ENCODE data around the gene STH. TPM values are rescaled to one million over a fixed set of nuclear protein-coding genes. Genes with fewer than 3 reads are reported as not detected.

STH gene
- total and polyA plus RNA-seq, 2 experiments from 2014 or later = 0.55 TPM; not detected in 1

DNA sequence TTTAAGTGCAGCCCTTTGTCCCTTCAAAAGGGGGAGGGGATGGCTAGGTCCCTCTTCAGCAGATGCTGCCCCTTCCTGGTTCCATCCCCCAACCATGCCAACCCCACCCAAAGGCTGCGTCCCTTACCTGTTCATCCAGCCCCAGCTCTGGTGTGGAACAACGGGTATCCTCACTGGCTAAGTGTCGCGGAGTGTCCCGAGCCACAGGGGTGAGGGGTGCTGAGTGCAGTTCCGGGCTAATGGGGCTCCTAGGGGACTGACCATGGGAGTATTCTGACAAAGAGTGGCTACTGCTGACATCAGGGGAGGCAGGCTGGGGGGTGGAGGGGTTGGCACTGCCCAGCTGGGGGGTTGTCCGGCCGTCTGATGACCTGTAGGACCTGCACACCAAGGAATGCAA lies 32.9 kb downstream of the STH start:
- no peak overlapping the region for H3K4me2 ChIP-seq
- Mint-ChIP-seq H3K9me3 (no peaks in the 10 kb centered on the region), H3K4me3 (no peak overlapping the region), H3K36me3 (ENCODE audit: low read depth) (peaks cover 76% of the 10 kb centered on the region), H3K4me1 (peaks cover 33% of the 10 kb centered on the region), H3K27ac (no peak overlapping the region), H3K27me3 (ENCODE audit: insufficient read depth, low read depth, poor library complexity) (peaks cover 20% of the 10 kb centered on the region)
- no peaks in the 10 kb centered on the region for H3K27me3 ChIP-seq (ENCODE audit: insufficient read depth)
- TF ChIP-seq ZNF114 (CRISPR knock-in tag; IDR thresholded peaks at IDR 0.05) (no peak), EZH2phosphoT487 (IDR thresholded peaks at IDR 0.05; ENCODE audit: unreplicated experiment) (no peak), ETS1 (IDR thresholded peaks at IDR 0.05) (no peak), EZH2 (IDR thresholded peaks at IDR 0.05; ENCODE audit: low read depth, unreplicated experiment) (no peak), JUNB (IDR thresholded peaks at IDR 0.05; ENCODE audit: unreplicated experiment) (no peak), CREB1 (CRISPR knock-in tag; IDR thresholded peaks at IDR 0.05; ENCODE audit: low read depth) (no peak), REST (IDR thresholded peaks at IDR 0.05; ENCODE audit: unreplicated experiment) (no peak), POLR2AphosphoS5 (IDR thresholded peaks at IDR 0.05; ENCODE audit: low read depth) (no peak), STAT1 (IDR thresholded peaks at IDR 0.05; ENCODE audit: unreplicated experiment) (no peak), NANOG (IDR thresholded peaks at IDR 0.05; ENCODE audit: borderline replicate concordance) (no peak), ZNF331 (CRISPR knock-in tag; IDR thresholded peaks at IDR 0.05; ENCODE audit: low read depth) (no peak)
- TF ChIP-seq, protein P1, sequence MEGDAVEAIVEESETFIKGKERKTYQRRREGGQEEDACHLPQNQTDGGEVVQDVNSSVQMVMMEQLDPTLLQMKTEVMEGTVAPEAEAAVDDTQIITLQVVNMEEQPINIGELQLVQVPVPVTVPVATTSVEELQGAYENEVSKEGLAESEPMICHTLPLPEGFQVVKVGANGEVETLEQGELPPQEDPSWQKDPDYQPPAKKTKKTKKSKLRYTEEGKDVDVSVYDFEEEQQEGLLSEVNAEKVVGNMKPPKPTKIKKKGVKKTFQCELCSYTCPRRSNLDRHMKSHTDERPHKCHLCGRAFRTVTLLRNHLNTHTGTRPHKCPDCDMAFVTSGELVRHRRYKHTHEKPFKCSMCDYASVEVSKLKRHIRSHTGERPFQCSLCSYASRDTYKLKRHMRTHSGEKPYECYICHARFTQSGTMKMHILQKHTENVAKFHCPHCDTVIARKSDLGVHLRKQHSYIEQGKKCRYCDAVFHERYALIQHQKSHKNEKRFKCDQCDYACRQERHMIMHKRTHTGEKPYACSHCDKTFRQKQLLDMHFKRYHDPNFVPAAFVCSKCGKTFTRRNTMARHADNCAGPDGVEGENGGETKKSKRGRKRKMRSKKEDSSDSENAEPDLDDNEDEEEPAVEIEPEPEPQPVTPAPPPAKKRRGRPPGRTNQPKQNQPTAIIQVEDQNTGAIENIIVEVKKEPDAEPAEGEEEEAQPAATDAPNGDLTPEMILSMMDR (conservative IDR thresholded peaks at IDR 0.05; ENCODE audit: low read depth in 2 of 2) = no peak
- TF ChIP-seq, protein P2, sequence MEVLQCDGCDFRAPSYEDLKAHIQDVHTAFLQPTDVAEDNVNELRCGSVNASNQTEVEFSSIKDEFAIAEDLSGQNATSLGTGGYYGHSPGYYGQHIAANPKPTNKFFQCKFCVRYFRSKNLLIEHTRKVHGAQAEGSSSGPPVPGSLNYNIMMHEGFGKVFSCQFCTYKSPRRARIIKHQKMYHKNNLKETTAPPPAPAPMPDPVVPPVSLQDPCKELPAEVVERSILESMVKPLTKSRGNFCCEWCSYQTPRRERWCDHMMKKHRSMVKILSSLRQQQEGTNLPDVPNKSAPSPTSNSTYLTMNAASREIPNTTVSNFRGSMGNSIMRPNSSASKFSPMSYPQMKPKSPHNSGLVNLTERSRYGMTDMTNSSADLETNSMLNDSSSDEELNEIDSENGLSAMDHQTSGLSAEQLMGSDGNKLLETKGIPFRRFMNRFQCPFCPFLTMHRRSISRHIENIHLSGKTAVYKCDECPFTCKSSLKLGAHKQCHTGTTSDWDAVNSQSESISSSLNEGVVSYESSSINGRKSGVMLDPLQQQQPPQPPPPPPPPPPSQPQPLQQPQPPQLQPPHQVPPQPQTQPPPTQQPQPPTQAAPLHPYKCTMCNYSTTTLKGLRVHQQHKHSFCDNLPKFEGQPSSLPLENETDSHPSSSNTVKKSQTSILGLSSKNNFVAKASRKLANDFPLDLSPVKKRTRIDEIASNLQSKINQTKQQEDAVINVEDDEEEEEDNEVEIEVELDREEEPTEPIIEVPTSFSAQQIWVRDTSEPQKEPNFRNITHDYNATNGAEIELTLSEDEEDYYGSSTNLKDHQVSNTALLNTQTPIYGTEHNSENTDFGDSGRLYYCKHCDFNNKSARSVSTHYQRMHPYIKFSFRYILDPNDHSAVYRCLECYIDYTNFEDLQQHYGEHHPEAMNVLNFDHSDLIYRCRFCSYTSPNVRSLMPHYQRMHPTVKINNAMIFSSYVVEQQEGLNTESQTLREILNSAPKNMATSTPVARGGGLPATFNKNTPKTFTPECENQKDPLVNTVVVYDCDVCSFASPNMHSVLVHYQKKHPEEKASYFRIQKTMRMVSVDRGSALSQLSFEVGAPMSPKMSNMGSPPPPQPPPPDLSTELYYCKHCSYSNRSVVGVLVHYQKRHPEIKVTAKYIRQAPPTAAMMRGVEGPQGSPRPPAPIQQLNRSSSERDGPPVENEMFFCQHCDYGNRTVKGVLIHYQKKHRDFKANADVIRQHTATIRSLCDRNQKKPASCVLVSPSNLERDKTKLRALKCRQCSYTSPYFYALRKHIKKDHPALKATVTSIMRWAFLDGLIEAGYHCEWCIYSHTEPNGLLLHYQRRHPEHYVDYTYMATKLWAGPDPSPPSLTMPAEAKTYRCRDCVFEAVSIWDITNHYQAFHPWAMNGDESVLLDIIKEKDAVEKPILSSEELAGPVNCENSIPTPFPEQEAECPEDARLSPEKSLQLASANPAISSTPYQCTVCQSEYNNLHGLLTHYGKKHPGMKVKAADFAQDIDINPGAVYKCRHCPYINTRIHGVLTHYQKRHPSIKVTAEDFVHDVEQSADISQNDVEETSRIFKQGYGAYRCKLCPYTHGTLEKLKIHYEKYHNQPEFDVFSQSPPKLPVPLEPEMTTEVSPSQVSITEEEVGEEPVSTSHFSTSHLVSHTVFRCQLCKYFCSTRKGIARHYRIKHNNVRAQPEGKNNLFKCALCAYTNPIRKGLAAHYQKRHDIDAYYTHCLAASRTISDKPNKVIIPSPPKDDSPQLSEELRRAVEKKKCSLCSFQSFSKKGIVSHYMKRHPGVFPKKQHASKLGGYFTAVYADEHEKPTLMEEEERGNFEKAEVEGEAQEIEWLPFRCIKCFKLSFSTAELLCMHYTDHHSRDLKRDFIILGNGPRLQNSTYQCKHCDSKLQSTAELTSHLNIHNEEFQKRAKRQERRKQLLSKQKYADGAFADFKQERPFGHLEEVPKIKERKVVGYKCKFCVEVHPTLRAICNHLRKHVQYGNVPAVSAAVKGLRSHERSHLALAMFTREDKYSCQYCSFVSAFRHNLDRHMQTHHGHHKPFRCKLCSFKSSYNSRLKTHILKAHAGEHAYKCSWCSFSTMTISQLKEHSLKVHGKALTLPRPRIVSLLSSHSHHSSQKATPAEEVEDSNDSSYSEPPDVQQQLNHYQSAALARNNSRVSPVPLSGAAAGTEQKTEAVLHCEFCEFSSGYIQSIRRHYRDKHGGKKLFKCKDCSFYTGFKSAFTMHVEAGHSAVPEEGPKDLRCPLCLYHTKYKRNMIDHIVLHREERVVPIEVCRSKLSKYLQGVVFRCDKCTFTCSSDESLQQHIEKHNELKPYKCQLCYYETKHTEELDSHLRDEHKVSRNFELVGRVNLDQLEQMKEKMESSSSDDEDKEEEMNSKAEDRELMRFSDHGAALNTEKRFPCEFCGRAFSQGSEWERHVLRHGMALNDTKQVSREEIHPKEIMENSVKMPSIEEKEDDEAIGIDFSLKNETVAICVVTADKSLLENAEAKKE (CRISPR knock-in tag; IDR thresholded peaks at IDR 0.05) = no peak
- no peak overlapping the region for H2AFZ ChIP-seq
- H3K4me3 ChIP-seq = no peak overlapping the region
- no peak for ATAC-seq
- H3K4me1 ChIP-seq (ENCODE audit: insufficient read depth) = peaks cover 30% of the 10 kb centered on the region
- no peaks in the 10 kb centered on the region for H3K9me2 ChIP-seq (ENCODE audit: insufficient read depth)
- no peaks in the 10 kb centered on the region for H3K79me2 ChIP-seq (replicated peaks; ENCODE audit: insufficient read depth)
- DNase-seq (ENCODE audit: low spot score) = no peak
- peaks cover 18% of the 10 kb centered on the region for H3F3A ChIP-seq (replicated peaks; ENCODE audit: low read depth)
- H3K27ac ChIP-seq (ENCODE audit: low read depth) = no peak overlapping the region
- H3K36me3 ChIP-seq (ENCODE audit: insufficient read depth) = peaks cover 39% of the 10 kb centered on the region
- peaks cover 10% of the 10 kb centered on the region for H4K20me1 ChIP-seq (replicated peaks; ENCODE audit: insufficient read depth)

Measured in GM23338 (cell line).